GM19468 (cell line): Measurements from ENCODE around the gene MRO.

Experiments
- ATAC-seq: cut with Tn5 transposase; IDR thresholded peaks from one replicate; pipeline ENCODE4 v1.9.1; 2021; ENCODE audit warnings: mild to moderate bottlenecking, moderate library complexity, moderate number of reproducible peaks; ENCODE audit not compliant: unreplicated experiment; ENCODE audit errors: extremely low read depth

The MRO gene

DNA sequence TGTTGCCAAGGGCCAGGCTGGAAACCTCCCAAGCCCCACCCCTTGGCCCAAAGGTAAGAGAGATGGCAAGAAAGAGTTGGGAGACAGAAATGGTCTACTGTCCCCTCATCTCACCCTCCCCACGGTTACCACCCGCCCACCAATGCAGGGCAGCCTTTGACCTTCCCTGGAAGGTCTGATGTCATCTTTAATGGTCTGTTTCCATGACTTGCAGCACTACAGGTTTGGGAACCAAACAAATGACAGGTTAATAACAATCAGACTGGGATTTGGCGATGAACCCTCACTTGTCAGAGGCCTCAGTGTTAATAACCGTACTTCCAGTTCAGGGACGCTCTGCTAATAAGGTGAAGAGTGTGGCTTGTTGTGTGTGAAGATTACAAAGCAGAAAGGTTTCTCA is 70.4 kb downstream of the MRO start:
- no peak for ATAC-seq

- no peak for ATAC-seq
Measured at GRCh38 chr18:50748243-50749229, 71.3 kb downstream of the MRO start.

DNA sequence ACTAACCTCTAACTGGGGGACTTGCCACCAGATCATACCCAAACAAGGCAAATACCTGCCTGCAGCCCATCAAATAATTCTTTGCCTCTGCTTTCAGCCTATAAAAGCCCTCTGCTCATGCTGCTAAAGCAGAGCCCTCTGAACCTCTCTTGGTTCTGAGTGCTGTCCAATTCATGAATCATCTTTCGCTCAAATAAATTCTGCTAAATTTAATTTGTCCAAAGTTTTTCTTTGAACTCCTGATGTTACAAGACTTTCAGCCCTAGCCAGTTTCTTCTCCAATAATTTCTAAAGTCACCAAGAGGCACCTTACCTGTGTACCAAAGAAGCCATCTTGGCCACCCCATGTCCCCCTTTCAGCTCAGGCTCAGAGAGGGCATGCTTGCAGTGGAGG is 72.0 kb downstream of the MRO start:
- ATAC-seq = no peak

GRCh38 chr18:50745945-50746344 is 73.9 kb downstream of the MRO start:
- no peak for ATAC-seq
